ENCODE data around the gene HIPK4. TPM values are rescaled to one million over a fixed set of nuclear protein-coding genes. Genes with fewer than 3 reads are reported as not detected.
"Not testable (repeated sequence)": the region's sequence is repeated elsewhere in the genome, so short reads cannot be mapped to it uniquely, and the experiment has no call there.

Gene HIPK4
- total and polyA plus RNA-seq, 4 donors = 0.02 to 0.17 TPM; not detected in 2

DNA sequence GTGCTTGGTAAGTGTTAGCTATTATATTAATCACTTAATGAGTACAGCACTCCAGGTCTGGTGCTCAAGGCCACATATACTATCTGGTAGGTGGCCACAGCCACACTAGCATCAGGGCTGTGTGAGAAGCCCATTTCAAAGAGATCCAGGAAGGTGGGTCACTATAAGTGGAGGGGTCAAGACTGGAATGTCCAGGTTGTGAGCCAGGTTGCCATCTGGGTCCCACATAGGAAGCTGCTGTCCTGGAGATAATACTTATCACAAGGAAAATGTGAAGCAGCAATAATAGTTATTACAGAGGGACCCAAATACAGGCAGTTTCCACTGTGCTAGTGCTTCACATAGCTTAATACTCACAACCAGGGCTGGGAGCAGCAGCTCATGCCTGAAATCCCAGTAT lies 54.9 kb downstream of the HIPK4 start:
- no peaks in the 10 kb centered on the region for H3K4me1 ChIP-seq (ENCODE audit: control insufficient read depth in 4 of 4, insufficient read depth in 4 of 4, low read length in 3 of 4)
- peaks cover 6 to 45% (median 11%) of the 10 kb centered on the region in 4 donors for H3K36me3 ChIP-seq (ENCODE audit: control insufficient read depth in 4 of 4, insufficient read depth in 3 of 4, low read depth in 1 of 4, low read length in 3 of 4)
- TF ChIP-seq HNF4A (conservative IDR thresholded peaks at IDR 0.05) = no peak
- TF ChIP-seq, protein P1, sequence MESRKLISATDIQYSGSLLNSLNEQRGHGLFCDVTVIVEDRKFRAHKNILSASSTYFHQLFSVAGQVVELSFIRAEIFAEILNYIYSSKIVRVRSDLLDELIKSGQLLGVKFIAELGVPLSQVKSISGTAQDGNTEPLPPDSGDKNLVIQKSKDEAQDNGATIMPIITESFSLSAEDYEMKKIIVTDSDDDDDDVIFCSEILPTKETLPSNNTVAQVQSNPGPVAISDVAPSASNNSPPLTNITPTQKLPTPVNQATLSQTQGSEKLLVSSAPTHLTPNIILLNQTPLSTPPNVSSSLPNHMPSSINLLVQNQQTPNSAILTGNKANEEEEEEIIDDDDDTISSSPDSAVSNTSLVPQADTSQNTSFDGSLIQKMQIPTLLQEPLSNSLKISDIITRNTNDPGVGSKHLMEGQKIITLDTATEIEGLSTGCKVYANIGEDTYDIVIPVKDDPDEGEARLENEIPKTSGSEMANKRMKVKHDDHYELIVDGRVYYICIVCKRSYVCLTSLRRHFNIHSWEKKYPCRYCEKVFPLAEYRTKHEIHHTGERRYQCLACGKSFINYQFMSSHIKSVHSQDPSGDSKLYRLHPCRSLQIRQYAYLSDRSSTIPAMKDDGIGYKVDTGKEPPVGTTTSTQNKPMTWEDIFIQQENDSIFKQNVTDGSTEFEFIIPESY (IDR thresholded peaks at IDR 0.05) = no peak
- no peak for TF ChIP-seq NR2F2 (IDR thresholded peaks at IDR 0.05)
- TF ChIP-seq TAF1 (conservative IDR thresholded peaks at IDR 0.05) = no peak
- TF ChIP-seq JUND (IDR thresholded peaks at IDR 0.05) = no peak
- no peak for TF ChIP-seq GABPA (IDR thresholded peaks at IDR 0.05 in 1 of 2, conservative IDR thresholded peaks at IDR 0.05 in 1 of 2)
- TF ChIP-seq RAD21 (IDR thresholded peaks at IDR 0.05) = no peak
- TF ChIP-seq, protein P2, sequence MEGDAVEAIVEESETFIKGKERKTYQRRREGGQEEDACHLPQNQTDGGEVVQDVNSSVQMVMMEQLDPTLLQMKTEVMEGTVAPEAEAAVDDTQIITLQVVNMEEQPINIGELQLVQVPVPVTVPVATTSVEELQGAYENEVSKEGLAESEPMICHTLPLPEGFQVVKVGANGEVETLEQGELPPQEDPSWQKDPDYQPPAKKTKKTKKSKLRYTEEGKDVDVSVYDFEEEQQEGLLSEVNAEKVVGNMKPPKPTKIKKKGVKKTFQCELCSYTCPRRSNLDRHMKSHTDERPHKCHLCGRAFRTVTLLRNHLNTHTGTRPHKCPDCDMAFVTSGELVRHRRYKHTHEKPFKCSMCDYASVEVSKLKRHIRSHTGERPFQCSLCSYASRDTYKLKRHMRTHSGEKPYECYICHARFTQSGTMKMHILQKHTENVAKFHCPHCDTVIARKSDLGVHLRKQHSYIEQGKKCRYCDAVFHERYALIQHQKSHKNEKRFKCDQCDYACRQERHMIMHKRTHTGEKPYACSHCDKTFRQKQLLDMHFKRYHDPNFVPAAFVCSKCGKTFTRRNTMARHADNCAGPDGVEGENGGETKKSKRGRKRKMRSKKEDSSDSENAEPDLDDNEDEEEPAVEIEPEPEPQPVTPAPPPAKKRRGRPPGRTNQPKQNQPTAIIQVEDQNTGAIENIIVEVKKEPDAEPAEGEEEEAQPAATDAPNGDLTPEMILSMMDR (IDR thresholded peaks at IDR 0.05; ENCODE audit: low read depth, low read length, missing input control) = no peak
- no peak for TF ChIP-seq FOXA1 (IDR thresholded peaks at IDR 0.05)
- TF ChIP-seq, protein P3, sequence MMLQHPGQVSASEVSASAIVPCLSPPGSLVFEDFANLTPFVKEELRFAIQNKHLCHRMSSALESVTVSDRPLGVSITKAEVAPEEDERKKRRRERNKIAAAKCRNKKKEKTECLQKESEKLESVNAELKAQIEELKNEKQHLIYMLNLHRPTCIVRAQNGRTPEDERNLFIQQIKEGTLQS (IDR thresholded peaks at IDR 0.05) = no peak
- TF ChIP-seq, protein P4, sequence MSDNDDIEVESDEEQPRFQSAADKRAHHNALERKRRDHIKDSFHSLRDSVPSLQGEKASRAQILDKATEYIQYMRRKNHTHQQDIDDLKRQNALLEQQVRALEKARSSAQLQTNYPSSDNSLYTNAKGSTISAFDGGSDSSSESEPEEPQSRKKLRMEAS (IDR thresholded peaks at IDR 0.05) = no peak
- TF ChIP-seq RXRA (IDR thresholded peaks at IDR 0.05) = no peak
- TF ChIP-seq FOXA2 (IDR thresholded peaks at IDR 0.05) = no peak

DNA sequence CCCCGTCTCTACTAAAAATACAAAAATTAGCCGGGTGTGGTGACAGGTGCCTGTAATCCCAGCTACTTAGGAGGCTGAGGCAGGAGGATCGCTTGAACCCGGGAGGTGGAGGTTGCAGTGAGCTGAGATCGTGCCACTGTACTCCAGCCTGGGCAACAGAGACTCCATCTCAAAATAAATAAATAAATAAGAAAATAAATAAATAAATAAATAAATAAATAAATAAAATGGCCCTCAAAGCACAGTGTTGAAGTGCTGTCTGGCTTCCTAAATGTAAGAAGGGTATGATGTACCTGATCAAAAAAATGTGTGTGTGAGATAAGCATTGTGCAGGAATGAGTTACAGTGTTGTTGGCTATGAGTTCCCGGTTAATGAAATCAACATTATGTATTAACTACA lies 56.9 kb downstream of the HIPK4 start:
- H3K4me3 ChIP-seq (ENCODE audit: low read depth in 1 of 3, low read length in 3 of 3); H3K9ac ChIP-seq (ENCODE audit: low read depth in 1 of 2, low read length in 2 of 2); DNase-seq (ENCODE audit: low spot score); H3K27ac ChIP-seq (ENCODE audit: low read depth in 1 of 2, low read length in 2 of 2); H3K9me3 ChIP-seq (ENCODE audit: control insufficient read depth in 4 of 4, low read length in 3 of 4); H3K27me3 ChIP-seq (ENCODE audit: control insufficient read depth in 4 of 4, insufficient read depth in 4 of 4, low read length in 3 of 4); H3K4me1 ChIP-seq (ENCODE audit: control insufficient read depth in 4 of 4, insufficient read depth in 4 of 4, low read length in 3 of 4): not testable (repeated sequence)
- 98% methylated on average over 6 of the region's 6 CpGs for WGBS
- peaks cover 8 to 48% (median 14%) of the 10 kb centered on the region in 4 donors for H3K36me3 ChIP-seq (ENCODE audit: control insufficient read depth in 4 of 4, insufficient read depth in 3 of 4, low read depth in 1 of 4, low read length in 3 of 4)

More for the DNA sequence above, 54.9 kb downstream of the HIPK4 start:
- Histone ChIP-seq H3K4me3 (ENCODE audit: low read depth in 1 of 3, low read length in 3 of 3) (no peak overlapping the region), H3K27me3 (ENCODE audit: control insufficient read depth in 4 of 4, insufficient read depth in 4 of 4, low read length in 3 of 4) (no peaks in the 10 kb centered on the region), H3K9ac (ENCODE audit: low read depth in 1 of 2, low read length in 2 of 2) (no peak overlapping the region), H3K27ac (ENCODE audit: low read depth in 1 of 2, low read length in 2 of 2) (no peak overlapping the region), H3K9me3 (ENCODE audit: control insufficient read depth in 4 of 4, low read length in 3 of 4) (no peaks in the 10 kb centered on the region)
- no peak for DNase-seq (ENCODE audit: low spot score)

DNA sequence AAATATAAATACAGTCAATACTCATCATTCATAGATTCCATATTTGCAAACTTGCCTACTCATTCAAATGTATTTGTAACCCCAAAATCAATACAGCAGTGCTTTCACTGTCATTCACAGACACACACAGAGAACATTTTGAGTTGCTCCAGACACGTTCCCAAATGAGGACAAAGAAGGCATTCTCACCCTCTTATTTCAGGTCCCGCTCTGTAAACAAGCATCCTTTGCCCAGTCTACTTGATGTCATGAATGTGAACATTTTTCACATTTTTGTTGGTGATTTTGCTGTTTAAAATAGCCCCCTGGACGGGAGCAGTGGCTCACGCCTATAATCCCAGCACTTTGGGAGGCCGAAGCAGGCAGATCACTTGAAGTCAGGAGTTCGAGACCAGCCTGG lies 57.3 kb downstream of the HIPK4 start:
- Histone ChIP-seq H3K4me3 (ENCODE audit: low read depth in 1 of 3, low read length in 3 of 3) (no peak overlapping the region), H3K9me3 (ENCODE audit: control insufficient read depth in 4 of 4, low read length in 3 of 4) (no peaks in the 10 kb centered on the region), H3K36me3 (ENCODE audit: control insufficient read depth in 4 of 4, insufficient read depth in 3 of 4, low read depth in 1 of 4, low read length in 3 of 4) (peaks cover 10 to 52% (median 15%) of the 10 kb centered on the region in 4 donors), H3K27ac (ENCODE audit: low read depth in 1 of 2, low read length in 2 of 2) (no peak overlapping the region), H3K4me1 (ENCODE audit: control insufficient read depth in 4 of 4, insufficient read depth in 4 of 4, low read length in 3 of 4) (no peaks in the 10 kb centered on the region), H3K27me3 (ENCODE audit: control insufficient read depth in 4 of 4, insufficient read depth in 4 of 4, low read length in 3 of 4) (no peaks in the 10 kb centered on the region), H3K9ac (ENCODE audit: low read depth in 1 of 2, low read length in 2 of 2) (no peak overlapping the region)
- TF ChIP-seq HNF4G (IDR thresholded peaks at IDR 0.05) (no peak), JUND (IDR thresholded peaks at IDR 0.05) (no peak)
- TF ChIP-seq, protein P5, sequence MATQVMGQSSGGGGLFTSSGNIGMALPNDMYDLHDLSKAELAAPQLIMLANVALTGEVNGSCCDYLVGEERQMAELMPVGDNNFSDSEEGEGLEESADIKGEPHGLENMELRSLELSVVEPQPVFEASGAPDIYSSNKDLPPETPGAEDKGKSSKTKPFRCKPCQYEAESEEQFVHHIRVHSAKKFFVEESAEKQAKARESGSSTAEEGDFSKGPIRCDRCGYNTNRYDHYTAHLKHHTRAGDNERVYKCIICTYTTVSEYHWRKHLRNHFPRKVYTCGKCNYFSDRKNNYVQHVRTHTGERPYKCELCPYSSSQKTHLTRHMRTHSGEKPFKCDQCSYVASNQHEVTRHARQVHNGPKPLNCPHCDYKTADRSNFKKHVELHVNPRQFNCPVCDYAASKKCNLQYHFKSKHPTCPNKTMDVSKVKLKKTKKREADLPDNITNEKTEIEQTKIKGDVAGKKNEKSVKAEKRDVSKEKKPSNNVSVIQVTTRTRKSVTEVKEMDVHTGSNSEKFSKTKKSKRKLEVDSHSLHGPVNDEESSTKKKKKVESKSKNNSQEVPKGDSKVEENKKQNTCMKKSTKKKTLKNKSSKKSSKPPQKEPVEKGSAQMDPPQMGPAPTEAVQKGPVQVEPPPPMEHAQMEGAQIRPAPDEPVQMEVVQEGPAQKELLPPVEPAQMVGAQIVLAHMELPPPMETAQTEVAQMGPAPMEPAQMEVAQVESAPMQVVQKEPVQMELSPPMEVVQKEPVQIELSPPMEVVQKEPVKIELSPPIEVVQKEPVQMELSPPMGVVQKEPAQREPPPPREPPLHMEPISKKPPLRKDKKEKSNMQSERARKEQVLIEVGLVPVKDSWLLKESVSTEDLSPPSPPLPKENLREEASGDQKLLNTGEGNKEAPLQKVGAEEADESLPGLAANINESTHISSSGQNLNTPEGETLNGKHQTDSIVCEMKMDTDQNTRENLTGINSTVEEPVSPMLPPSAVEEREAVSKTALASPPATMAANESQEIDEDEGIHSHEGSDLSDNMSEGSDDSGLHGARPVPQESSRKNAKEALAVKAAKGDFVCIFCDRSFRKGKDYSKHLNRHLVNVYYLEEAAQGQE (IDR thresholded peaks at IDR 0.05) = no peak
- TF ChIP-seq, protein P2 (IDR thresholded peaks at IDR 0.05; ENCODE audit: low read depth, low read length, missing input control) = no peak
- DNase-seq (ENCODE audit: low spot score) = no peak
- WGBS = 96% methylated on average over 6 of the region's 6 CpGs

Measured in liver (tissue), 9 donors.